Activated T-cell treated with anti-CD3 and anti-CD28 coated beads, Interleukin-2, amount 50 U/mL, for 4 hours (primary cell): Measurements from ENCODE around the gene ACOT7. TPM values are rescaled to one million over a fixed set of nuclear protein-coding genes. Genes with fewer than 3 reads are reported as not detected.
"Not testable (repeated sequence)": the region's sequence is repeated elsewhere in the genome, so short reads cannot be mapped to it uniquely, and the experiment has no call there.

Source experiments
- ATAC-seq, 2 donors: fragments of 200-7000 bp; cut with Tn5 transposase; one replicate each; pipeline ENCODE4 v1.10.0; 2021
- DNase-seq: peaks from one replicate; pipeline ENCODE4 v3.0.0-alpha.2; 2020
- H3K27me3 Mint-ChIP-seq: one replicate; pipeline ENCODE4 v1.8.0; 2021; ENCODE audit warnings: low read depth, mixed read lengths
- H3K36me3 Mint-ChIP-seq: one replicate; pipeline ENCODE4 v1.8.0; 2022; ENCODE audit warnings: mixed read lengths; ENCODE audit not compliant: insufficient read depth
- H3K4me1 Mint-ChIP-seq: one replicate; pipeline ENCODE4 v1.8.0; 2021; ENCODE audit warnings: low read depth, mixed read lengths
- H3K4me3 Mint-ChIP-seq: one replicate; pipeline ENCODE4 v1.8.0; 2021; ENCODE audit warnings: mild to moderate bottlenecking, moderate library complexity, mixed read lengths
- H3K9me3 Mint-ChIP-seq: one replicate; pipeline ENCODE4 v1.8.0; 2021; ENCODE audit warnings: mixed read lengths
- total RNA-seq, 3 donors: library from RNA; stranded (reverse); gene quantifications; one replicate each; pipeline ENCODE4 v1.2.1, GENCODE V29; 2021

Gene ACOT7
- total RNA-seq, 3 donors from 2014 or later: 92.8 to 112 (median 101) TPM

GRCh38 chr1:6370006-6370405 lies 23.6 kb downstream of the ACOT7 start:
- Mint-ChIP-seq H3K27me3 (no peaks in the 10 kb centered on the region), H3K4me3 (no peak overlapping the region)
- no peak for DNase-seq

GRCh38 chr1:6367381-6368012 lies 26.1 kb downstream of the ACOT7 start:
- Mint-ChIP-seq H3K9me3 (no peaks in the 10 kb centered on the region), H3K36me3 (no peaks in the 10 kb centered on the region), H3K4me3 (no peak overlapping the region), H3K4me1 (peaks cover 19% of the 10 kb centered on the region), H3K27me3 (no peaks in the 10 kb centered on the region)
- no peak for ATAC-seq
- DNase-seq: no peak

More at GRCh38 chr1:6370006-6370405, 23.6 kb downstream of the ACOT7 start:
- Mint-ChIP-seq H3K9me3 (no peaks in the 10 kb centered on the region), H3K36me3 (no peaks in the 10 kb centered on the region), H3K4me1 (peaks cover 5% of the 10 kb centered on the region)
- no peak for ATAC-seq

- no peaks in the 10 kb centered on the region for H3K27me3 Mint-ChIP-seq
- ATAC-seq: peak; percentile 97 to 100
- no peaks in the 10 kb centered on the region for H3K36me3 Mint-ChIP-seq
- DNase-seq: peak; percentile 37
- no peak overlapping the region for H3K4me3 Mint-ChIP-seq
- peaks cover 26% of the 10 kb centered on the region for H3K4me1 Mint-ChIP-seq
- no peaks in the 10 kb centered on the region for H3K9me3 Mint-ChIP-seq
Observed at GRCh38 chr1:6365047-6365446, 28.5 kb downstream of the ACOT7 start.

- H3K4me3 Mint-ChIP-seq, H3K9me3 Mint-ChIP-seq, H3K27me3 Mint-ChIP-seq, DNase-seq, H3K36me3 Mint-ChIP-seq, ATAC-seq: not testable (repeated sequence)
- peaks cover 43% of the 10 kb centered on the region for H3K4me1 Mint-ChIP-seq
Observed at GRCh38 chr1:6363085-6363884, 30.3 kb downstream of the ACOT7 start.

- no peak for ATAC-seq
- Mint-ChIP-seq H3K27me3 (no peaks in the 10 kb centered on the region), H3K36me3 (no peaks in the 10 kb centered on the region), H3K4me3 (no peak overlapping the region), H3K4me1 (peaks cover 49% of the 10 kb centered on the region), H3K9me3 (no peaks in the 10 kb centered on the region)
- DNase-seq: no peak
Observed at GRCh38 chr1:6361124-6361775, 32.3 kb downstream of the ACOT7 start.

GRCh38 chr1:6360517-6361070 lies 33.0 kb downstream of the ACOT7 start:
- DNase-seq (no peak), ATAC-seq (no peak)
- Mint-ChIP-seq H3K4me1 (peaks cover 49% of the 10 kb centered on the region), H3K4me3 (no peak overlapping the region), H3K27me3 (no peaks in the 10 kb centered on the region), H3K36me3 (no peaks in the 10 kb centered on the region), H3K9me3 (no peaks in the 10 kb centered on the region)

GRCh38 chr1:6360117-6360496 lies 33.5 kb downstream of the ACOT7 start:
- Mint-ChIP-seq H3K4me3 (peak overlapping the region; percentile 67), H3K36me3 (no peaks in the 10 kb centered on the region), H3K9me3 (no peaks in the 10 kb centered on the region), H3K4me1 (peaks cover 45% of the 10 kb centered on the region), H3K27me3 (no peaks in the 10 kb centered on the region)
- DNase-seq (no peak), ATAC-seq (no peak)

- Mint-ChIP-seq H3K27me3 (no peaks in the 10 kb centered on the region), H3K4me1 (peaks cover 43% of the 10 kb centered on the region)
- peak; percentile 76 to 83 for ATAC-seq
Observed at GRCh38 chr1:6359216-6360116, 34.1 kb downstream of the ACOT7 start.

GRCh38 chr1:6358757-6359201 lies 34.8 kb downstream of the ACOT7 start:
- no peaks in the 10 kb centered on the region for H3K9me3 Mint-ChIP-seq
- peak overlapping the region; percentile 67 for H3K4me3 Mint-ChIP-seq
- no peaks in the 10 kb centered on the region for H3K27me3 Mint-ChIP-seq
- H3K4me1 Mint-ChIP-seq: peaks cover 39% of the 10 kb centered on the region
- H3K36me3 Mint-ChIP-seq: no peaks in the 10 kb centered on the region
- ATAC-seq (peak; percentile 44 to 47), DNase-seq (no peak)

More at GRCh38 chr1:6359216-6360116, 34.1 kb downstream of the ACOT7 start:
- peak; percentile 38 for DNase-seq
- H3K9me3 Mint-ChIP-seq: no peaks in the 10 kb centered on the region
- H3K4me3 Mint-ChIP-seq: peak overlapping the region; percentile 67
- H3K36me3 Mint-ChIP-seq: no peaks in the 10 kb centered on the region

GRCh38 chr1:6358144-6358624 lies 35.4 kb downstream of the ACOT7 start:
- Mint-ChIP-seq H3K9me3 (no peaks in the 10 kb centered on the region), H3K27me3 (no peaks in the 10 kb centered on the region), H3K36me3 (no peaks in the 10 kb centered on the region), H3K4me1 (peaks cover 33% of the 10 kb centered on the region), H3K4me3 (peak overlapping the region; percentile 29)
- DNase-seq: no peak
- ATAC-seq: no peak

GRCh38 chr1:6357243-6357936 lies 36.2 kb downstream of the ACOT7 start:
- no peak for DNase-seq
- ATAC-seq: no peak
- no peaks in the 10 kb centered on the region for H3K36me3 Mint-ChIP-seq
- H3K4me3 Mint-ChIP-seq: no peak overlapping the region
- peaks cover 32% of the 10 kb centered on the region for H3K4me1 Mint-ChIP-seq
- no peaks in the 10 kb centered on the region for H3K27me3 Mint-ChIP-seq
- no peaks in the 10 kb centered on the region for H3K9me3 Mint-ChIP-seq

- no peaks in the 10 kb centered on the region for H3K27me3 Mint-ChIP-seq
- peaks cover 29% of the 10 kb centered on the region for H3K4me1 Mint-ChIP-seq
- no peak for ATAC-seq
- H3K36me3 Mint-ChIP-seq: no peaks in the 10 kb centered on the region
- DNase-seq: no peak
- H3K9me3 Mint-ChIP-seq: no peaks in the 10 kb centered on the region
- H3K4me3 Mint-ChIP-seq: no peak overlapping the region
Observed at GRCh38 chr1:6355621-6356020, 37.9 kb downstream of the ACOT7 start.

- H3K4me1 Mint-ChIP-seq: peaks cover 22% of the 10 kb centered on the region
- no peak for DNase-seq
- no peaks in the 10 kb centered on the region for H3K36me3 Mint-ChIP-seq
- no peaks in the 10 kb centered on the region for H3K9me3 Mint-ChIP-seq
- no peak for ATAC-seq
- H3K27me3 Mint-ChIP-seq: no peaks in the 10 kb centered on the region
- no peak overlapping the region for H3K4me3 Mint-ChIP-seq
Observed at GRCh38 chr1:6354659-6355317, 38.8 kb downstream of the ACOT7 start.
